Endothelial cell of umbilical vein (primary cell): ENCODE results near the gene KISS1R. TPM values are rescaled to one million over a fixed set of nuclear protein-coding genes. Genes with fewer than 3 reads are reported as not detected.

Experiments used
- BruUV-seq: library from RNA; stranded (reverse); fragments of 400-500 nt; replicated peaks from 2 replicates; lab custom pipeline; 2021; lab: Mats Ljungman, UMichigan
- CTCF ChIA-PET: fragments of 300-600, 350-600 bp; sonication (Branson Sonifier 250); formaldehyde crosslinking; loops from one replicate; lab custom pipeline; 2021; ENCODE audit warnings: antibody characterized with exemption, inconsistent platforms; lab: Charles Lee
- POLR2A ChIA-PET: fragments of 300-600, 350-600 bp; sonication (Branson Sonifier 250); formaldehyde crosslinking; loops from one replicate; lab custom pipeline; 2021; ENCODE audit warnings: antibody characterized with exemption, inconsistent platforms; lab: Charles Lee
- DNase-seq: peaks from one replicate; pipeline ENCODE4 v3.0.0-alpha.2; 2011; ENCODE audit warnings: low read depth, low spot score
- FAIRE-seq: peaks from 2 replicates; lab custom pipeline; 2011; peaks lifted over from hg19 to GRCh38; lab: Jason Lieb, UNC
- H2AFZ ChIP-seq: 2 replicates; pipeline ENCODE4 v1.6.0; 2012; ENCODE audit warnings: low read depth, low read length, control low read depth, inconsistent platforms
- H3K27ac ChIP-seq: 2 replicates; pipeline ENCODE4 v1.5.1; 2011; ENCODE audit warnings: low read depth, mild to moderate bottlenecking, control low read depth, low read length, moderate library complexity; ENCODE audit not compliant: insufficient read depth
- H3K27me3 ChIP-seq, 2 experiments: 2 replicates each; pipeline versions ENCODE4 v1.6.0 to v1.6.1; 2011; ENCODE audit warnings: low read length in 2 of 2, mixed read lengths in 1 of 2; ENCODE audit not compliant: control insufficient read depth in 2 of 2, insufficient read depth in 2 of 2
- H3K36me3 ChIP-seq, 2 experiments: 2 replicates in 1 of 2; 3 replicates in 1 of 2; pipeline ENCODE4 v1.5.1; 2011; ENCODE audit warnings: low read length in 2 of 2, mild to moderate bottlenecking in 1 of 2, moderate library complexity in 1 of 2; ENCODE audit not compliant: control insufficient read depth in 2 of 2, insufficient read depth in 2 of 2; ENCODE audit errors: extremely low read depth in 1 of 2
- H3K4me1 ChIP-seq: 3 replicates; pipeline ENCODE4 v1.5.1; 2011; ENCODE audit warnings: mild to moderate bottlenecking, low read length; ENCODE audit not compliant: control insufficient read depth, insufficient read depth; ENCODE audit errors: extremely low read depth
- H3K4me2 ChIP-seq: 2 replicates; pipeline ENCODE4 v1.6.1; 2011; ENCODE audit warnings: low read length, control low read depth, mixed read lengths; ENCODE audit not compliant: insufficient read depth
- H3K4me3 ChIP-seq, 3 experiments: fragments of 200-600 bp in 1 of 3; sonication (generic), shearing (Covaris generic) in 1 of 3; replicated peaks in 1 of 3; 2 replicates each; pipeline ENCODE4 v1.5.1; 2011 to 2016; ENCODE audit warnings: control low read depth in 3 of 3, low read length in 3 of 3, mild to moderate bottlenecking in 2 of 3, inconsistent platforms in 1 of 3, low read depth in 1 of 3, moderate library complexity in 1 of 3; ENCODE audit not compliant: insufficient read depth in 1 of 3
- H3K79me2 ChIP-seq: 2 replicates; pipeline ENCODE4 v1.6.0; 2012; ENCODE audit warnings: low read length, inconsistent platforms; ENCODE audit not compliant: control insufficient read depth, insufficient read depth
- H3K9ac ChIP-seq: replicated peaks from 2 replicates; pipeline ENCODE3; 2011; ENCODE audit warnings: low read length, control low read depth; ENCODE audit not compliant: insufficient read depth; ENCODE audit errors: extremely low read depth
- H3K9me1 ChIP-seq: replicated peaks from 3 replicates; pipeline ENCODE4 v1.6.0; 2011; ENCODE audit warnings: mild to moderate bottlenecking, low read length; ENCODE audit not compliant: control insufficient read depth, insufficient read depth; ENCODE audit errors: extremely low read depth
- H3K9me3 ChIP-seq: replicated peaks from 2 replicates; pipeline ENCODE4 v1.5.1; 2012; ENCODE audit warnings: low read length, inconsistent platforms; ENCODE audit not compliant: control insufficient read depth, insufficient read depth
- H4K20me1 ChIP-seq: replicated peaks from 2 replicates; pipeline ENCODE3; 2011; ENCODE audit warnings: mild to moderate bottlenecking, low read length; ENCODE audit not compliant: control insufficient read depth, insufficient read depth; ENCODE audit errors: extremely low read depth
- CTCF ChIP-seq, 2 donors: IDR thresholded peaks; 1 replicate in 1 of 2; 2 replicates in 1 of 2; pipeline ENCODE4 v1.5.1; 2011; ENCODE audit warnings: low read length in 2 of 2, mild to moderate bottlenecking in 2 of 2, moderate library complexity in 2 of 2, control low read depth in 1 of 2, inconsistent platforms in 1 of 2, low read depth in 1 of 2; ENCODE audit not compliant: insufficient read depth in 1 of 2; ENCODE audit errors: extremely low read depth in 1 of 2
- FOS ChIP-seq: IDR thresholded peaks from 2 replicates; pipeline ENCODE4 v1.6.1; 2011; ENCODE audit warnings: mild to moderate bottlenecking, low read length, moderate library complexity, borderline replicate concordance; ENCODE audit not compliant: insufficient read depth
- GATA2 ChIP-seq: IDR thresholded peaks from 2 replicates; pipeline ENCODE4 v1.7.0; 2011; ENCODE audit warnings: low read depth, mild to moderate bottlenecking, moderate library complexity, mixed read lengths, low read length; ENCODE audit not compliant: insufficient read length, insufficient read depth
- JUN ChIP-seq: IDR thresholded peaks from 2 replicates; pipeline ENCODE4 v1.6.1; 2011; ENCODE audit warnings: borderline replicate concordance, low read depth; ENCODE audit not compliant: insufficient read length, insufficient read depth
- POLR2A ChIP-seq: IDR thresholded peaks from 2 replicates; pipeline ENCODE4 v1.6.1; 2012; ENCODE audit warnings: low read depth, mild to moderate bottlenecking, control low read depth, low read length
- POLR2AphosphoS5 ChIP-seq: IDR thresholded peaks from 2 replicates; pipeline ENCODE4 v1.6.1; 2012; ENCODE audit warnings: low read depth, mild to moderate bottlenecking, control low read depth, low read length, moderate library complexity; ENCODE audit not compliant: insufficient read depth
- dilution Hi-C: fragments of 300-500 bp; cut with MboI; formaldehyde crosslinking; loops from one replicate; pipeline ENCODE4 v1.15.0; 2019; ENCODE audit warnings: low sequenced_read_pairs; ENCODE audit not compliant: extremely low pct_ligation_motif_present
- intact Hi-C: fragments of 100-400 bp; cut with micrococcal nuclease; formaldehyde crosslinking; loops from one replicate; pipeline ENCODE4 v1.10.0; 2022
- polyA plus RNA-seq, 4 experiments: library from polyadenylated mRNA; depleted of rRNA in 3 of 4; stranded (reverse) in 3 of 4; unstranded in 1 of 4; fragments of >200 nt; gene quantifications; 2 replicates each; pipeline versions ENCODE4 v1.2.1 to v1.2.3, GENCODE V29; 2011 to 2012; ENCODE audit warnings: missing spikeins in 1 of 4
- total RNA-seq: library from RNA; stranded (reverse); gene quantifications from 2 replicates; pipeline ENCODE4 v1.2.3, GENCODE V29; 2021
- TF ChIP-seq, protein P1 (sequence below): IDR thresholded peaks from 2 replicates; pipeline ENCODE4 v1.6.1; 2011; ENCODE audit not compliant: insufficient read depth, insufficient read length

KISS1R gene
- total and polyA plus RNA-seq, 2 donors (not counting 3 experiments of a cell fraction or from before 2014, with no cell fraction given), result not detected

GRCh38 chr19:885536-886224 is 31.5 kb upstream of the KISS1R start:
- intact Hi-C loops, result no loop called here
- Histone ChIP-seq H2AFZ (no peak overlapping the region), H3K4me2 (no peak overlapping the region), H4K20me1 (no peaks in the 10 kb centered on the region), H3K27ac (no peak overlapping the region), H3K9me3 (no peaks in the 10 kb centered on the region), H3K36me3 (peaks cover 8 to 47% of the 10 kb centered on the region in 2 experiments), H3K9me1 (no peaks in the 10 kb centered on the region), H3K9ac (no peak overlapping the region), H3K4me3 (no peak overlapping the region), H3K79me2 (no peaks in the 10 kb centered on the region), H3K4me1 (no peaks in the 10 kb centered on the region), H3K27me3 (no peaks in the 10 kb centered on the region)
- ChIA-PET POLR2A (no interaction called here), CTCF (no interaction called here)
- dilution Hi-C loops, result no loop called here
- FAIRE-seq (no peak), DNase-seq (no peak)
- BruUV-seq, result no TSS peak
- TF ChIP-seq, protein P1, sequence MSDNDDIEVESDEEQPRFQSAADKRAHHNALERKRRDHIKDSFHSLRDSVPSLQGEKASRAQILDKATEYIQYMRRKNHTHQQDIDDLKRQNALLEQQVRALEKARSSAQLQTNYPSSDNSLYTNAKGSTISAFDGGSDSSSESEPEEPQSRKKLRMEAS, result no peak
- no peak for TF ChIP-seq GATA2
- no peak for TF ChIP-seq POLR2A
- TF ChIP-seq FOS, result no peak

DNA sequence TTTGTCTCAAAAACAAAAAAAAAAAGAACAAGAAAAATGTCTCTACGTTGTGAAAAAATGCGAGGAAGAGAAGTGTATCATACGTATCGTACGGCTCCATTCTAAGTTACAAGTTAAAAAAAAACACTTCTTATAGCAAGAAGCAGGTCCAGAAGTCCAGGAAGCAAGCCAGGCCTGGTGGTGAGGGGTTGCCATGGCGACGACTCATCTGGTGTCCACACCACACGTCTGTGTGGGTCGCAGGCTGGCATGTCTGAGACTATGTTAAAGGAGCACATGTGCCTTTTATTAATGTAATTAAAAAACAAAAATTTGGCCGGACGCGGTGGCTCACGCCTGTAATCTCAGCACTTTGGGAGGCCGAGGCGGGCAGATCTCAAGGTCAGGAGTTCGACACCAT is 30.1 kb upstream of the KISS1R start:
- intact Hi-C loops (no loop called here), dilution Hi-C loops (no loop called here)
- no peaks in the 10 kb centered on the region for H3K9me3 ChIP-seq
- BruUV-seq, result no TSS peak
- peaks cover 1% of the 10 kb centered on the region for H3K79me2 ChIP-seq
- no peaks in the 10 kb centered on the region for H4K20me1 ChIP-seq
- no peak for DNase-seq
- no peaks in the 10 kb centered on the region for H3K9me1 ChIP-seq
- no peak for FAIRE-seq
- no peak overlapping the region for H3K27ac ChIP-seq
- TF ChIP-seq, protein P1, result no peak
- TF ChIP-seq CTCF (IDR thresholded peaks at IDR 0.05; ENCODE audit: extremely low read depth in 1 of 2, insufficient read depth in 1 of 2, low read depth in 1 of 2, low read length in 2 of 2) (no peak), POLR2AphosphoS5 (no peak), JUN (no peak), GATA2 (no peak)
- peaks cover 8 to 35% of the 10 kb centered on the region in 2 experiments for H3K36me3 ChIP-seq
- POLR2A ChIA-PET, result no interaction called here
- H3K4me1 ChIP-seq, result no peaks in the 10 kb centered on the region
- no peak overlapping the region for H3K4me2 ChIP-seq
- H2AFZ ChIP-seq, result no peak overlapping the region
- no peak overlapping the region for H3K4me3 ChIP-seq
- H3K9ac ChIP-seq, result no peak overlapping the region
- CTCF ChIA-PET, result no interaction called here
- no peaks in the 10 kb centered on the region for H3K27me3 ChIP-seq
